ENCODE results near the gene SLC36A1.

DNA sequence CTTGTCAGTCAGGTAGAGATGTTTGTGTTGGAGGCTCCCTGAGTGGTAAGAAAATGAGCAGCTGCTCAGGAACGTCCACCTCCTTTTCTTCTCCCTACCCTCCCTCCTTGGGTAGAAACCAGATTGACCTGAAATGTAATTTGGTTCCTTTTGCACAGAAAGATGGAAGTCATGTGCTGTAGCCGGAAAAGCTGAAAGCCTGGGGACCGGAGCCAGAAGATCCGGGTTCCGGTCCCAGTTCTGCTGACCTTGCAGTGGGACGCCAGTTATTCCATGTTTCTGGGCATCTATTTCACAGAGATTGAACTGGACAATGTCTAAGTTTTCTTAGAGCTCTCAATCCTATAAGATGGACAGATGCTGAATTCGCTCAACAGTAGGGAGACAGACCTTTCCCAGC is 40.1 kb downstream of the SLC36A1 start:
- TF ChIP-seq POLR2AphosphoS5 (IDR thresholded peaks at IDR 0.05; ENCODE audit: low read depth, low read length) = no peak
- no peak for TF ChIP-seq EP300 (IDR thresholded peaks at IDR 0.05; ENCODE audit: borderline replicate concordance in 1 of 2, low read depth in 1 of 2, low read length in 1 of 2)
- no peak for TF ChIP-seq RFX5 (IDR thresholded peaks at IDR 0.05; ENCODE audit: low read length)
- TF ChIP-seq, protein P1, sequence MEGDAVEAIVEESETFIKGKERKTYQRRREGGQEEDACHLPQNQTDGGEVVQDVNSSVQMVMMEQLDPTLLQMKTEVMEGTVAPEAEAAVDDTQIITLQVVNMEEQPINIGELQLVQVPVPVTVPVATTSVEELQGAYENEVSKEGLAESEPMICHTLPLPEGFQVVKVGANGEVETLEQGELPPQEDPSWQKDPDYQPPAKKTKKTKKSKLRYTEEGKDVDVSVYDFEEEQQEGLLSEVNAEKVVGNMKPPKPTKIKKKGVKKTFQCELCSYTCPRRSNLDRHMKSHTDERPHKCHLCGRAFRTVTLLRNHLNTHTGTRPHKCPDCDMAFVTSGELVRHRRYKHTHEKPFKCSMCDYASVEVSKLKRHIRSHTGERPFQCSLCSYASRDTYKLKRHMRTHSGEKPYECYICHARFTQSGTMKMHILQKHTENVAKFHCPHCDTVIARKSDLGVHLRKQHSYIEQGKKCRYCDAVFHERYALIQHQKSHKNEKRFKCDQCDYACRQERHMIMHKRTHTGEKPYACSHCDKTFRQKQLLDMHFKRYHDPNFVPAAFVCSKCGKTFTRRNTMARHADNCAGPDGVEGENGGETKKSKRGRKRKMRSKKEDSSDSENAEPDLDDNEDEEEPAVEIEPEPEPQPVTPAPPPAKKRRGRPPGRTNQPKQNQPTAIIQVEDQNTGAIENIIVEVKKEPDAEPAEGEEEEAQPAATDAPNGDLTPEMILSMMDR (IDR thresholded peaks at IDR 0.05) = no peak
- TF ChIP-seq NFIC (IDR thresholded peaks at IDR 0.05; ENCODE audit: borderline replicate concordance) = no peak
- TF ChIP-seq TAF1 (IDR thresholded peaks at IDR 0.05; ENCODE audit: borderline replicate concordance, low read depth, low read length) = no peak
- no peak for TF ChIP-seq MEF2A (IDR thresholded peaks at IDR 0.05; ENCODE audit: borderline replicate concordance, low read depth)
